Measurements from ENCODE around the gene SPTAN1.

SPTAN1 gene

GRCh38 chr9:128607642-128608350, 55.4 kb downstream of the SPTAN1 start:
- DNase-seq (ENCODE audit: low read depth): no peak

DNA sequence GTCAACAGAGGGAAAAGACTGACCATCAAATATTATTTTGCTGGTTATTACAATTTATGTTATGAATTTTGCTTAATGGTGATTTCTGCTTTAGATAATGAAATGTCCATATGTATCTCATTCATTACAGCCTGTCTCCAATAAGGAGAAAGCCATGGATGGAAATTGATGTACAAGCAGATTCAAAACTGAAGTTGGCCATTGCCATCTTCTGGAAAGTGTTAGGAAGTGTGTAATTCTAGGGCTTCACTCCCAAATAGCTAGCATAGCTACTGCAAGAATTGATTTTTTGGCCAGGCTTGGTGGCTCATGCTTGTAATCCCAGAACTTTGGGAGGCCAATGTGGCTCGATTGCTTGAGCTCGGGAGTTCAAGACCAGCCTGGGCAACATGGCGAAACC, 58.5 kb downstream of the SPTAN1 start:
- no peak for DNase-seq (ENCODE audit: low read depth)

DNA sequence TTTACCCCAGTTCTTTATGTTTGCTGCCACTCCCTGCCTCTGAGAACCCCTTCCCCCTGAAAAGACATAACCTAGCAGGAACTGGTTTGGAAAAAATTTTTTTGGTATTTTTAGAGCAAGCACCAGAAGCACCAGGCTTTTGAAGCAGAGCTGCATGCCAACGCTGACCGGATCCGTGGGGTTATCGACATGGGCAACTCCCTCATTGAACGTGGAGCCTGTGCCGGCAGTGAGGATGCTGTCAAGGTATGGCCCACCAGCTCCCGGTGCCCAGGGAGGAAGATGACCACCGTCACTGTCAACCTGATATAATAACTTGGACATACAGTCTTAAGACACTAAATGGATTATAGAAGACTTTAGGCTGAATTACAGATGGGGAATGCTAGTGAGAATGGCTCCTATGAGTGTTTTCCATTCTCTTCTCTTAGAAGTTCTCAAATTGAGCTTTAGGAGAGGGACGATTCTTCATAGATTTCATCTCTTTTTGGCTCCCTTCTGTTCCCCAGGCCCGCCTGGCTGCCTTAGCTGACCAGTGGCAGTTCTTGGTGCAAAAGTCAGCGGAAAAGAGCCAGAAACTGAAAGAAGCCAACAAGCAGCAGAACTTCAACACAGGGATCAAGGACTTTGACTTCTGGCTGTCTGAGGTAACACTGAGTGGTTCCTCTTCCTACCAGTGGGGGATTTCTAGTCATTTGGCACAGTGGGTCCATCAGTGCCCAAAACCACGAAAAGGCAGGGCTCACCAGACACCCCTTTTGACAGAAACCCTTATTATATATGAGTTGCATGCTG, 59.4 kb downstream of the SPTAN1 start:
- no peak for DNase-seq (ENCODE audit: low read depth)

- no peak for DNase-seq (ENCODE audit: low read depth)
Measured at GRCh38 chr9:128614728-128615127, 62.3 kb downstream of the SPTAN1 start.

GRCh38 chr9:128615571-128615970, 63.2 kb downstream of the SPTAN1 start:
- DNase-seq (ENCODE audit: low read depth): no peak

DNA sequence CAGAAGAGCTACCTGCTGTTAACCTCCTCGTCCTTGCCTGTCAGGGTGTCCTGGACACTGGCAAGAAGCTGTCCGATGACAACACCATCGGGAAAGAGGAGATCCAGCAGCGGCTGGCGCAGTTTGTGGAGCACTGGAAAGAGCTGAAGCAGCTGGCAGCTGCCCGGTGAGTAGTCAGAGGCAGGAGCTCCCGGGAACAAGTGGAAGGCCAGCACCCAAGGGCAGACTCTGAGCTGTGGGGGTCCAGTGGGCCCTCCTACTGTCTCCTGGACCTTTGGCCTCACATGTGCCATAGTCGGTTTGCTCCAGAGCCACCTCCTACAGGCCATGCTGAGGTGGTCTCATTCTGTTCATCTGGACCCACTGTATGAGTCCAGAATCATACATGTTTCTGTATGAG, 65.6 kb downstream of the SPTAN1 start:
- no peak for DNase-seq (ENCODE audit: low read depth)

- no peak for DNase-seq (ENCODE audit: low read depth)
Measured at GRCh38 chr9:128619127-128619526, 66.7 kb downstream of the SPTAN1 start.

DNA sequence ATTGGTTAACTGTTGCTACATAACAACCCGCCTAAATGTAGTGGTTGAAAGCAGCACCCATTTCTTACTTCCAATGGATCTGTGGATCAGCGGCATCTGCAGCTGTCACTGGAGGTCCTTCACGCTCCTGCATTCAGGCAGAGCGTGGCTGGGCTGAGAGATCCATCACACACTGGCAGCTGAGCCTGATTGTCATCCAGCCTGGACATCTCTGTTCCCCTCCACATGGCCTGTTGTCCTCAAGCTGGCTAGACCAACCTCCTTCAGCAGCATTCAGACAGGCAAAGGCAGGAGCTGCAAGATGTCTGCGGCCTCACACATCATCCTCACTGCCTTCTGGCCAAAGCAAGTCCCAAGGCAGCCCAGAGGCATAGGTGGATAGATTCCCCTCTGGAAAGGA, 67.4 kb downstream of the SPTAN1 start:
- DNase-seq (ENCODE audit: low read depth): no peak

- no peak for DNase-seq (ENCODE audit: low read depth)
Measured at GRCh38 chr9:128621730-128622455, 69.5 kb downstream of the SPTAN1 start.

GRCh38 chr9:128624566-128624965, 72.2 kb downstream of the SPTAN1 start:
- no peak for DNase-seq (ENCODE audit: low read depth)

- DNase-seq (ENCODE audit: low read depth): no peak
Measured at GRCh38 chr9:128625391-128626146, 73.2 kb downstream of the SPTAN1 start.

DNA sequence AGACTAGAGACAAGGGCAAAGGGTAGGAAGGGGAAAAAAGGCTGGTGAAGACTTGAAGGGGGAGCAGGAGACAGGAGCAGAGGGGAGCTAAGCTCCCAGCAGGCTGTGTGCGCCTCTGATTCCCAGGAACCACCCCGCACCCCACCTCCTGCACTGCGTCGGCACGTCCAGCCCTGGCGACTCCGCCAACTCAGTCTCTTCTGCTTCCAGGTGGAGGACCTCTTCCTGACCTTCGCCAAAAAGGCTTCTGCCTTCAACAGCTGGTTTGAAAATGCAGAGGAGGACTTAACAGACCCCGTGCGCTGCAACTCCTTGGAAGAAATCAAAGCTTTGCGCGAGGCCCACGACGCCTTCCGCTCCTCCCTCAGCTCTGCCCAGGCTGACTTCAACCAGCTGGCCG, 73.8 kb downstream of the SPTAN1 start:
- DNase-seq (ENCODE audit: low read depth): no peak

DNA sequence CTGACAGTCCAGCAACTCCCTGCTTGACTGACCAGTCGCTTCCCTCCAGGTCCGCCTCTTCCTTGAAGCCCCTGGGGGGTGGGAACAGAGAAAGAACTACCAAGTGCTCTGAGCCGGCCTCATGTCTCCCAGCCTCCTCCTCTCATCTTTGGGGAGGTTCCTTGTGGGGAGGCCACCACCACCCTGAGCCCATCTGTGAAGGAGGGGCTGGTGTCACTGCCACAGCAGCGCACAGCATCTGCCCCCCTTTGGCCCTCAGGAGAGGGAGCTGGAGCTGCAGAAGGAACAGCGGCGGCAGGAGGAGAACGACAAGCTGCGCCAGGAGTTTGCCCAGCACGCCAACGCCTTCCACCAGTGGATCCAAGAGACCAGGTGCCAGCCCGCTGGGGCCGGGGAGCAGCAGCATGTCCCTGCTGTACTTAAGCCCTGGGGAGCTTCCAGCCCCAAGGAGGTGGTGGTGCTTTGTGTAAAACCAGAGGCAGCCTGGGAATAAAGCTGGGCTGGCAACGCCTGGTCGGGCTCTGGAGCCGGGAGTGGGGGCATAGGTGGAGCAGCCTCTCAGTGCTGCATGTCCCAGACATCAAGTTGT, 74.8 kb downstream of the SPTAN1 start:
- DNase-seq (ENCODE audit: low read depth): no peak

DNA sequence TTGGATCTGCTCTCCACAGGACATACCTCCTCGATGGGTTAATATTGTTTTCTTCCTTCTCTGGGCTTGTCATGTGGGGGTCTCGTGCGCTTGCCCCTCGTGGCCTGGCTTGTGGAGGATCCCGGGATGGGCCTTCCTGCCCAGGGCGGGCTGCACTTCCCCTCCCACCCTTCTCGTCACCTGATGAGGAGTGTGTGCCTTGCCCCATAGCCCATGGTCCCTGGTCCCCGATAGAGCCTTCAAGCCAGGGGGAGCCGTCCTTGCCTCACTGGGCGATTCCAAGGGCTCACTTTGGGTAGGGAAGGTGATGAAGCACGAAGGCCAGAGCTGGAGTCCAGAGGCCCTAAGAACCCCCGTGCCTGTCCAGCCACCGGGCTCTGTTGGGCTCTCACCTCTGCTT, 75.5 kb downstream of the SPTAN1 start:
- DNase-seq (ENCODE audit: low read depth): no peak

GRCh38 chr9:128628471-128629048, 76.2 kb downstream of the SPTAN1 start:
- no peak for DNase-seq (ENCODE audit: low read depth)

GRCh38 chr9:128629136-128629535, 76.7 kb downstream of the SPTAN1 start:
- DNase-seq (ENCODE audit: low read depth): no peak

DNA sequence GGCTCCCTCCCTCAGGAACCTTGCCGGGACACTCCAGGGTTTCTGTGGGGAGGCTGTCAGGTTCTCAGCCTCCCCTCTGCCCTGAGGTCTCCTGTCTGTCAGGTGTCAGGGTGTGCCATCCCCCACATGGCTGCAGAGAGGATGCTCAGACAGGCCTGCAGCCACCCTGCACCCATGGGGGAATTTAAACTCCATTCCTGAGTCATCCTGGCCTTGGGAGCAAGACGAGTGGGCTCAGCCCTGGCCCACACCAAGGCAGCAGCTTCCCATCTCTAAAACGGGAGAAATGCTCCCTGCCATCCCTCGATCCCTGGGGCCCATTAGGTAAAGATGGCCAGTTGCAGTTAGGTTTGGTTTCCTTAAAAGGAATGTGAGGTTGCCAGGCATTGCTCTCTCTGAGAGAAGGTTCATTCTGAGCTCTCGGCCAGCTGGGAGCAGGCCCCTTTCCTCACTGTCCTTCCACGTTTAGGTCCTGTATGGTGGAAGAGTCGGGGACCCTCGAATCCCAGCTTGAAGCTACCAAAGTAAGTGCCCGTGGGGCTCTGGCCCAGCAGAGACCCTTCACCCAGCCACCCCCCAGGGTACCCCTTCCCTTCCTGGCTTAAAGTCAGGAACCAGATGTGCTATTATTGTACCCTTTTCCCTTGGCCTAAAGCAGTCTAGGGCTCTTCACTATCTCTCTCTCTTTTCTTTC, 77.6 kb downstream of the SPTAN1 start:
- no peak for DNase-seq (ENCODE audit: low read depth)

DNA sequence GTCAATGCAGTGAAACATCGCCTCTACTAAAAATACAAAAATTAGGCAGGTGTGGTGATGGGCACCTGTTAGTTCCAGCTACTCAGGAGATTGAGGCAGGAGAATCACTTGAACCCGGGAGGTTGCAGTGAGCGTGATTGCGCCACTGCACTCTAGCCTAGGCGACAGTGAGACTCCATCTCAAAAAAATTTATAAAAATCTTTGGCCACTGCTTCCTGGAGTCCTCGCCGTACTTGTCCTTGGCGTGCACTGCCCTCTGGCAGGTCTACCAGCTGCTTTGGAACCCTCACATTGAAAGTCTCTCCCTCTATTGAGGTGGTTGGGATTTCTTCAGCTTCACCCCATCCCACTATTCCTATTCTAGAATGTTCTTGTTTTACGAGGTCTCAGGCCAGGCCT, 79.2 kb downstream of the SPTAN1 start:
- no peak for DNase-seq (ENCODE audit: low read depth)

DNA sequence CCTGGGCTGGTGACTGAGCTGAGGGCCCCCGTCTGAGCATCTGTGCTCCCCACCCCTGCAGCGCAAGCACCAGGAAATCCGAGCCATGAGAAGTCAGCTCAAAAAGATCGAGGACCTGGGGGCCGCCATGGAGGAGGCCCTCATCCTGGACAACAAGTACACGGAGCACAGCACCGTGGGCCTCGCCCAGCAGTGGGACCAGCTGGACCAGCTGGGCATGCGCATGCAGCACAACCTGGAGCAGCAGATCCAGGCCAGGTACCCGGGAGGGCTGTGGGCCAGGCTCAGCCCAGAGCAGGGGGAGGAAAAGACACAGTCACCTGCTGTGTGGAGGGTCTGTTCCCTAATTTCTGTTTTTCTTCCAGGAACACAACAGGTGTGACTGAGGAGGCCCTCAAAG, 79.7 kb downstream of the SPTAN1 start:
- no peak for DNase-seq (ENCODE audit: low read depth)

DNA sequence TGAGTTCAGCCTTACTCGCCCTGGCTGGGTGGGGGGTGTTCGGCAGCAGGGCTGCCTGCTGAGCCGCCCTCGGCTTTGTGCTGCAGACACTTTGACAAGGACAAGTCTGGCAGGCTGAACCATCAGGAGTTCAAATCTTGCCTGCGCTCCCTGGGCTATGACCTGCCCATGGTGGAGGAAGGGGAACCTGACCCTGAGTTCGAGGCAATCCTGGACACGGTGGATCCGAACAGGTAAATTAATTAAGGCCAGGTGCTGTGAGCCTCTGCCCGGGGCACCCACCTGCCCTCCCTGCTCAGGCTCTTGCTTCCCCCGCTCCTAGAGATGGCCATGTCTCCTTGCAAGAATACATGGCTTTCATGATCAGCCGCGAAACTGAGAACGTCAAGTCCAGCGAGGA, 80.1 kb downstream of the SPTAN1 start:
- no peak for DNase-seq (ENCODE audit: low read depth)

GRCh38 chr9:128633057-128633456, 80.7 kb downstream of the SPTAN1 start:
- no peak for DNase-seq (ENCODE audit: low read depth)
